Measurements from ENCODE around the gene TMEM63B.
"Not testable (repeated sequence)": the region's sequence is repeated elsewhere in the genome, so short reads cannot be mapped to it uniquely, and the experiment has no call there.

Gene TMEM63B

DNA sequence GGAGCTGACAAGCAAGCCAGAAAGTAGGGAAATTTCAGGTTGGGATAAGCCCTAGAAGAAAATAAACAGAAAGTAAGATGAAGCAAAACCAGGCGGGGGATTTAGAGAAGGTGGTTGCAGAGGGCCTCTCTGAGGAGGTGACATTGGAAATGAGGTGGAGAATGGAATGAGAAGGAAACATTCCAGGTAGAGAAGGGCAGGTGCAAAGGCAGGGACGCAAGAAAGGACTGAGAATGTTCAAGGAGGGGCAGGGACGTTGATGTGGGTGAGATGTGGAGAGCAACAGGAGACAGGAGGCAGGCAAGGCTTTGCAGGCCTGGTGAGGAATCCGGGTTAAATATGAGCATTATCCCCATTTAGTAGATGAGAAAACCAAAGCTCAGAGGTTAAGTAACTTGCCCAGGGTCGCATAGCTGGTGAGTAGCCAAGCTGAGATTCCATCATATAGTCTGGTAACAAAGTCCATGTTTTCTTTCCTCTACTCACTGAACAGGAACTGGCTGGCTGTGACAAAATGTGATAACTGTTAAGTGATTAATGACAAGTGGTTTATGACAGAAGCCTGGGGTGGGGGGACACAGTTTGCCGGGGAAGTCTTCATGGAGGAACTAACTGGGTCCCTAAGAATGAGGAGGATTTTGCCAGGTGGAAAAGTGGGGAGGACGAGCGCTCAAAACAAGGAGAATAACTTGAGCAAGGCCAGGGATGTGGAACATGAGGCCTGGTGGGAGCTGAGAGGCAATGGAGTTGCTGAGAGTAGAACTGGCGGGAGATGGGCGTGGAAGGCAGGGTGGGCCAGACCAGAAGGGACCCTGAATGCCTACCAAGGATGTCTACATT lies 32.7 kb upstream of the TMEM63B start:
- no peak for DNase-seq

GRCh38 chr6:44095243-44095623 lies 32.1 kb upstream of the TMEM63B start:
- not testable (repeated sequence) for DNase-seq

DNA sequence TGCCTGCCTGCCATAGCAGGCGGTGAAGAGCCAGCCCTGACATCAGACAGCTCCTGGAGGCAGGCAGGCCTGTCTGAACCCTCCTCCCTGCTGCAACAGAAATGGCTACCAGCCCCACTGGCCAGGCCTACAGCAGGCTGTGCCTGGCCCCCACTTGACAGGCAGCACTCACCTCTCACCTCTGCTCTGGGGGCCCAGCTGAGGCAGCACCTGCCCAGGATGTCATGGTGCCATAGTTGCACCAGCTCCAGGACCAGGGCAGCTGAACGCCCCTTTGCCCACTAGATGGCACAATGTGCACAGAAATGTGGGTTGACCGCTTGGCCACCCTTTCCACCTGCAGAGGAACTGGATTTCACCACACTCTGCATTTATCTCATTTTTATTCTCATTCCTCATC lies 30.7 kb upstream of the TMEM63B start:
- peak; percentile 83 for DNase-seq

GRCh38 chr6:44097782-44098317 lies 29.5 kb upstream of the TMEM63B start:
- no peak for DNase-seq

- DNase-seq = no peak
Measured at GRCh38 chr6:44099192-44099591, 28.2 kb upstream of the TMEM63B start.

GRCh38 chr6:44100088-44100550 lies 27.2 kb upstream of the TMEM63B start:
- peak; percentile 23 for DNase-seq

DNA sequence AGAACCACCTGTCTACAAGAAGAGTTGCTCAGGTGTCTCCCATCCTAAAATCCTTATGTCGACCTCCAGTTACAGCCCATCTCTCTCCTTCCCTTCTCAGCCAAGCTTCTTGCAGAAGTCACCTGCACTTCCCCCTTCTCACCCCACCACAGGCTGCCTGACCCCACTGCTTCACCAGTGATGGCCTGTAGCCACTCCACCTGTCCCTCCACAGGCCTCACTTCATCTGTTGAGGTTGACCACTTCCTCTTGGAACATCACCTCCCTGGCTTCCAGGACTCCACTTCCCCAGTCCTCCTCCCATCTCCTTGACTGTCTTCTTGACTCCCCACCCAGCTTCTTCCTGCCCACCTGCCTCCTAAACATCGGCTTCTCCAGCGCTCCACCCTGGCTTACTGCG lies 25.5 kb upstream of the TMEM63B start:
- no peak for DNase-seq

DNA sequence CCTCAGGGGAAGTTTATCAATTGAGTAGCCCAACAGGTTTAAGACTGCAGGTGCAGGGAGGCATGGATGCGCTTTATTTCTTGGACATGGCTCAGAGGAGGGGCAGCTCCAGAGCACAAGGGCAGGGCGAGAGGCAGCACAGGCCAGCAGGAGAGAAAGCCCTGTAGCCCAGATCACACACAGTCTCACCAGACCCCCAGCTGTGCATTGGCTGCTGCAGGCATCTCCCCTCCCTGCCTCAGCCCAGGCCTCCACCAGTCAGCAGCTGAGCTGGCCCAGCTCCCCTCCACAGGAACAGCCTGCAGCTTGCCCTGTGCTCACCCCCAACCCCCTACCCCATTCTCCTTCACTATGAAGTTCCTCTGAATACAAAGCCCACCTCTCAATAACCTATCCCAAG lies 24.8 kb upstream of the TMEM63B start:
- no peak for DNase-seq

- DNase-seq = no peak
Measured at GRCh38 chr6:44104481-44105021, 22.8 kb upstream of the TMEM63B start.

- DNase-seq = no peak
Measured at GRCh38 chr6:44105146-44105545, 22.2 kb upstream of the TMEM63B start.

- no peak for DNase-seq
Measured at GRCh38 chr6:44105993-44106740, 21.2 kb upstream of the TMEM63B start.

DNA sequence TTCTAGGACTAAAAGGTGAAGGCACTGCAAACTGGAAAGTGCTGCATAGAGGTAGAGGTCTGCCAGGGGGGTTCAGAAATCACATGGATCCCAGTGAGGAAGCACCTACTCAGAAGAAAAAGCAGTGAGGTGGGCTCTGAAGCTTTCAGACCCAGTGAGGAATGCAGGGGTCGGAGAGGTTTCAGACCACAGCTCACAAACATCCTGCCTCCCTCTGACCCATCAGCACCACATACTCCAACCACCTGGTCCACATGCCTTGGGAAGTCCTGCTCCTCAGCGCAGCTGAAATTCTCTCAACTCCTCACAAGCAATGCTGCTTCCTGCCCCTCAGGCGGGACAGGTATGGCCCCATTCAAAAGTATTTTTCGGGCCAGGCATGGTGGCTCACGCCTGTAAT lies 20.3 kb upstream of the TMEM63B start:
- DNase-seq = no peak

DNA sequence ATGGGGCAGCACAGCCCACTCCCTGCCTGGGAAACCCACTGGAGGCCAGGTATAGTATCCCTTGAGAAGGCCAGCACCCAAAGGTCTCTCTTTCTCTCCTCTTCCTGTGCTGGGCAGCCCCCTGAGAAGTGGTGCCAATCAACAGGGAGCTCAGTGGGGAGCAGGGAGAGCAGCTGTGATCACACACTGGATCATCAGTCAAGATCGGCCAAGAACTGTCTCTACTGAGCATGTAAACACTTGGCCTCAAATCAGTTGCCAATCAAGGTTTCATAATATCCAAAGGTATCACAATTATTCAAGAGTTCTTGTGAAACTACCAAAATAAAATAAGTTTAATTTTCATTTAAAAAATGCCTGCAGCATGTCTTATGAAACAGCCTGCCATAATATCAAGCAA lies 18.9 kb upstream of the TMEM63B start:
- DNase-seq = no peak

GRCh38 chr6:44109212-44109611 lies 18.1 kb upstream of the TMEM63B start:
- DNase-seq = no peak

DNA sequence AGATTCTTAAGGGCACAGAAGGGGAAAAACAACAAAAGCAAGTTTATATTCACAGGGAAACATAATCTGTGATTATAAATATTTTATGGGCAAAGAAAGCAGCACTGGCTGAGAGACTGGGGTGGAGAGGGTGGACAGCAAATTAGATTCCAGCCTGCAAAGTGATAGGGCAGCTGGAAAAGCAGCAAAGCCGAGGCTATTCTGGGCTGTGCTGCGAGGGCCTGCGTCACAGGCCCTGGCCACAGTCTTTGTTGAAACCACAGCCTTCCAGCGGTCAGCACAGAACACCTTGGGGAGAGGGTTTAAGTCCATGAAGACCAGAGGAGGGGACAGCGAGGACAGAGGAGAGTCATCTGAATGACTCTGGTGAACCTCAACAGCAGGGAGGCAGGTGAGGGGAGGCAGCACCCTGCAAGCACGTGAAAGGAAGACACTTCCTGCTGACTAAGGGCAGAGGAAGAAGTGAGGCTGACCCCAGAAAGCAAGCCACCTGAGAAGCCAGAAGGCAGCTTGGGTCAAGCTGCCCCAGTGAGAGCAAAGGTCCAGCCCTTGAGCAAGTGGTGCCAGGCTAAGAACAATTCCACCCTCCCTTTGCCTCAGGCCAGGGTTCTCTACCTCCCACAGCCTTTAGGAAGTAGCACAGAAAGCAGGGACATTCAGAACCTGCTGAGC lies 17.2 kb upstream of the TMEM63B start:
- no peak for DNase-seq

GRCh38 chr6:44110966-44111365 lies 16.4 kb upstream of the TMEM63B start:
- no peak for DNase-seq

GRCh38 chr6:44111434-44112417 lies 15.6 kb upstream of the TMEM63B start:
- no peak for DNase-seq

DNA sequence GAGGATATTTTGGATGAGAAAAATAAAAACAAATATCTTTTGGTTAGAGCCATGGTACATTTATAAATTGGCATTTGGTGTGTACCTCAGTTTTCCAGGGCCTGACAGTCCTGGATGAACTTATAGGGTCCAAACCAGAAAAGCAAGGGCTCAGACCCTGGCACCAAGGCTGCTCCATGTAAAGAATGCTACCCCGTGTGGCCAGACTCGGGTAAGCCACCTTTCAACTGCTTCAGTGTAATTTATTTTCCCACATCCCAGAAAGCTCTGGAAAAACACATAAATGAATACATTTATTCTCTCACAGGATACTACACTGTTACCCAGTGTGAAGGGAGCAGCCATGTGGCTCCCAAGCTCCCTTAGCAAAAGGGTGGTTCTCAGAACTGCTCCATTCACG lies 13.9 kb upstream of the TMEM63B start:
- no peak for DNase-seq

GRCh38 chr6:44115866-44116265 lies 11.5 kb upstream of the TMEM63B start:
- DNase-seq = no peak

DNA sequence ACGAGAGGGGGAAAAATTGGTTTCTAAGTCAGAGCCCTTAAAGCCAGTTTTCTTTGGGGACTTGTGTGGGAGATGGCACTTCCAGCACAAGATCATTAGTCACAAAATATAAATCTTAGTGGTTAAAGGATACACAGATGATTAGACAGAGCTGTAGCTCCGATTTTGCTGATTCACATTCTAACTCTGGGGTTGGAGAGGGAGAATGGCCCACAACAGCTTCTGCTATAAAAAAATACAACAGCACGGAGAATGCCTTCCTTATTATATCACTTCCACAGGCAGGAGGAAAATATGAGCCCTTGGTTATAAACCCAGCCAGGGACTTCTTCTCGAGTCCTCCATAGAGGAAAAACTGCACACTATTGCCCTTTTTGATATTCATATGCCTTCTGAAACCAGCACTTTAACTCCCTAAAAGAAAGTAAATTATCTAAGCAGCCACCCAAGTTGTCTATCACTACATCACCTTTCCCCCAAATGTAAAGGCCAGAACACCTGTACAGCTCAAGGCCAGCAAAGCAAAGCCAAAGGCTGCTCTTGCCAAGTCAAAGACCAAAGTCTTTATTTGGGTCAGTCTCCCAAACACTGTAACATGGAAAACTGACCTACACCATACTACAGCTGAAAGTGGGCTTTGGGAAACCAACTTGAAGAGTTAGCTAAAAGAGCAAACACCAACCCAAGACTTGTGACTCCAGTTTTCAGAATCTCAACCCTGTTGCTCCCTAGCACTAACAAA lies 10.5 kb upstream of the TMEM63B start:
- DNase-seq = no peak

All from CD4-positive, alpha-beta T cell treated with Interleukin-10 for 1 hour (primary cell).